ENCODE data around the gene LRBA. TPM values are rescaled to one million over a fixed set of nuclear protein-coding genes. Genes with fewer than 3 reads are reported as not detected.

The LRBA gene
- total RNA-seq, 1 donor from 2014 or later, result 103 TPM

DNA sequence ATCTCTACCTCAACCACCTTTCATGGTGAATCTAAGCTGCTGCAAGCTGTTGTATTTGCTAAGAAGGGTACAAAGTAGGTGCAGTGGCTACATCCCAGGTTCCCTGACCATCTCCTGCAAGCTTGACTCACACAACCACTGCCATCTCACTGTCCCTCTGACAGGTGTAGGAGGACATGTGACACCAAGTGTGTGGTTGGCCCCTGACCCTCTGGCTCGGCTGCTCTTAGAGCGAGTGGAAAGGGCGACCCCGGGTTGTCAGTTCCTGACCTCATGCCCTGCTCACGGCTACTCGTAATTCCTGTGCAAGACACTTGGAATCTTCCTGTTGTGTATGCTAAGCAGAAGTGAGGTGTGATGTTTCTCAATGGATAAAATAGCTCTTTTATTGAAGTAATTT, 752.5 kb downstream of the LRBA start:
- H3K27me3 ChIP-seq (ENCODE audit: control insufficient read depth, insufficient read depth, low read length), result no peaks in the 10 kb centered on the region
- no peak overlapping the region for H3K4me3 ChIP-seq (ENCODE audit: low read depth, low read length)
- DNase-seq (ENCODE audit: low read depth) (no peak), FAIRE-seq (no peak)
- no peak for TF ChIP-seq CTCF (IDR thresholded peaks at IDR 0.05; ENCODE audit: insufficient read depth, low read length, severe bottlenecking)
- H3K36me3 ChIP-seq (ENCODE audit: control insufficient read depth, insufficient read depth, low read length), result no peaks in the 10 kb centered on the region

GRCh38 chr4:150261571-150261970, 753.5 kb downstream of the LRBA start:
- DNase-seq (ENCODE audit: low read depth) (no peak), FAIRE-seq (no peak)
- Histone ChIP-seq H3K27me3 (ENCODE audit: control insufficient read depth, insufficient read depth, low read length) (no peaks in the 10 kb centered on the region), H3K36me3 (ENCODE audit: control insufficient read depth, insufficient read depth, low read length) (no peaks in the 10 kb centered on the region), H3K4me3 (ENCODE audit: low read depth, low read length) (no peak overlapping the region)
- TF ChIP-seq CTCF (IDR thresholded peaks at IDR 0.05; ENCODE audit: insufficient read depth, low read length, severe bottlenecking), result no peak

- no peak for TF ChIP-seq CTCF (IDR thresholded peaks at IDR 0.05; ENCODE audit: insufficient read depth, low read length, severe bottlenecking)
- H3K27me3 ChIP-seq (ENCODE audit: control insufficient read depth, insufficient read depth, low read length), result no peaks in the 10 kb centered on the region
- no peaks in the 10 kb centered on the region for H3K36me3 ChIP-seq (ENCODE audit: control insufficient read depth, insufficient read depth, low read length)
- DNase-seq (ENCODE audit: low read depth) (no peak), FAIRE-seq (no peak)
- H3K4me3 ChIP-seq (ENCODE audit: low read depth, low read length), result no peak overlapping the region
These were observed 755.1 kb downstream of the LRBA start for GRCh38 chr4:150259861-150260567.

- FAIRE-seq, result no peak
- no peak overlapping the region for H3K4me3 ChIP-seq (ENCODE audit: low read depth, low read length)
- no peaks in the 10 kb centered on the region for H3K36me3 ChIP-seq (ENCODE audit: control insufficient read depth, insufficient read depth, low read length)
- TF ChIP-seq CTCF (IDR thresholded peaks at IDR 0.05; ENCODE audit: insufficient read depth, low read length, severe bottlenecking), result no peak
- peak; percentile 70 for DNase-seq (ENCODE audit: low read depth)
- H3K27me3 ChIP-seq (ENCODE audit: control insufficient read depth, insufficient read depth, low read length), result no peaks in the 10 kb centered on the region
These were observed 756.5 kb downstream of the LRBA start for GRCh38 chr4:150258569-150258968.

DNA sequence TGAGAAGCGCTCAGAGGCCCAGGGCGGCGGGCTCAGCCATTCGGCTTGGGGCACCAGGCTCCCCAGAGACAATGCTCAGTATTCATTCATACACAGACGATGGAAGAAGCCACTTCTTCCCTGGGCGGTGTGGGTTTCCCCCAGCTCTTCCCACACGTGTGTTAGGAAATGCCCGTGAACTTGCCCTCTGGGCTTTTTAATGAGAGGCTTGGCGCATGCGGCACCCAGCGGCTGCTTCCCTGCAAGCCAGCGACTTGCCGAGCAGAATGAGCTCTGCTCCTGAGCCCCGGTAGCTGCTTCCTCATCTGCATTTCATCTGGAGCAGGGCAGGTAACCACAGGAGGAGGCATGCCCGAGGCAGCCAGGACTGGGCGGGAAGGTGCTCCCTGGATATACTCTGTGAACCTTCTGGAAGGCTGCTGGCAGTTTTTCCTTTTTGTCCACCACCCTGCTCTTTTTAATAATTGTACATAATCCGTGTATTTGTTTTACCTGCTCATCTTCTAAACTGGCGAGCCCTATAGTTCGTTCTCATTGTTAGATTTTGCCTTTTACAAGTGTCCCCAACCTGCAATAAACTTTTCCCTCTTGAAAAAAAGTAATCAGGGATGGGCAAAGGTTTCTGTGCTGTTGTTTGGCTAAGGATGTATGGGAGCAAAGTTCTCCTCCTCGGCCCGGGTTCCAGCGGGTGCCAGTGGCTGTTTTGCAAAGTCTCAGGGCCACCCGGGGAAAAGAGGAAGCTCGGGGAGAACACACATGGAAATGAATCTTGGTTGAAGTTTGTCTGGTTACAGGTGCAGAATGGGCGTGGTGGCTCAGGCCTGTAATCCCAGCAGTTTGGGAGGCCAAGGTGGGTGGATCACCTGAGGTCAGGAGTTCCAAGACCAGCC, 758.0 kb downstream of the LRBA start:
- Histone ChIP-seq H3K27me3 (ENCODE audit: control insufficient read depth, insufficient read depth, low read length) (no peaks in the 10 kb centered on the region), H3K36me3 (ENCODE audit: control insufficient read depth, insufficient read depth, low read length) (no peaks in the 10 kb centered on the region), H3K4me3 (ENCODE audit: low read depth, low read length) (no peak overlapping the region)
- TF ChIP-seq CTCF (IDR thresholded peaks at IDR 0.05; ENCODE audit: insufficient read depth, low read length, severe bottlenecking), result no peak
- no peak for FAIRE-seq
- DNase-seq (ENCODE audit: low read depth), result peak; percentile 72

Data from bronchial epithelial cell (primary cell).